SH-SY5Y (cell line): ENCODE results near the gene OGT.

Source experiments
- GATA2 ChIP-seq: IDR thresholded peaks from 2 replicates; pipeline ENCODE4 v1.6.1; 2011; ENCODE audit warnings: mild to moderate bottlenecking, low read depth, low read length
- GATA3 ChIP-seq: IDR thresholded peaks from 2 replicates; pipeline ENCODE4 v1.6.1; 2011; ENCODE audit warnings: low read depth, mild to moderate bottlenecking, low read length, moderate library complexity

DNA sequence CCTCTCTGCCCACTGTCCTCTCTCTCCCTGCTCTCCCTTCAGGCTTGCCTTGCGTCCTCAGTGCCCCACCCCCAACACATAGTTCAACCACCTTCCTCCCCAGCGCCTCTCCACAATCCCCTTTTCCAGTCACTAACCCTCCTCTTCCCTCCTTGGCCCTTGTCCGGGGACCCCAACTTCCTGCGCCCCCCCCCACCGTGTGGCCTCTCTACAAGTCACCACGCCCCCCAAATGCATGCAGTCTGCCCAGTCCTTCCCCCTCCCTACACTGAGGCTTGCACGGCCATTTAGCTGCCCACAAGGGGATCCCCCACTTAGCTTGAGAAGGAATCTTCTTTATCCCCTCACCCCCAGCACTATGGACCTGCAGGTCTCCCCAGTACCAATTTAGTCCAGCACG, 84.8 kb downstream of the OGT start:
- no peak for TF ChIP-seq GATA2
- no peak for TF ChIP-seq GATA3
